Loucy (cell line): ENCODE data around the gene TMTC2.
"Not testable (repeated sequence)": the region's sequence is repeated elsewhere in the genome, so short reads cannot be mapped to it uniquely, and the experiment has no call there.

Experiments used
- H2AFZ ChIP-seq: fragments of 200-600 bp; sonication (generic); 2 replicates; pipeline ENCODE4 v1.6.0; 2016; ENCODE audit warnings: antibody characterized with exemption, mild to moderate bottlenecking, low read length, moderate library complexity
- H3F3A ChIP-seq: fragments of 200-600 bp; 2 replicates; pipeline ENCODE4 v1.6.0; 2016; ENCODE audit warnings: antibody characterized with exemption, low read depth, mild to moderate bottlenecking
- H3K27me3 ChIP-seq: fragments of 200-600 bp; sonication (generic); 2 replicates; pipeline ENCODE4 v1.6.1; 2014; ENCODE audit warnings: low read length, mild to moderate bottlenecking; ENCODE audit not compliant: insufficient read depth, poor library complexity, severe bottlenecking
- H3K36me3 ChIP-seq: fragments of 200-600 bp; sonication (generic); 2 replicates; pipeline ENCODE4 v1.6.1; 2016; ENCODE audit warnings: low read length; ENCODE audit not compliant: insufficient read depth
- H3K4me1 ChIP-seq: fragments of 200-600 bp; sonication (generic); 2 replicates; pipeline ENCODE4 v1.5.1; 2014; ENCODE audit warnings: low read length, mild to moderate bottlenecking; ENCODE audit not compliant: insufficient read depth, poor library complexity, severe bottlenecking
- H3K4me2 ChIP-seq: fragments of 200-600 bp; sonication (generic); 2 replicates; pipeline ENCODE4 v1.6.0; 2014; ENCODE audit warnings: antibody characterized with exemption, low read length, low read depth, mild to moderate bottlenecking; ENCODE audit not compliant: poor library complexity, severe bottlenecking
- H3K4me3 ChIP-seq: fragments of 200-600 bp; sonication (generic); 2 replicates; pipeline ENCODE4 v1.5.1; 2014; ENCODE audit warnings: low read length, mild to moderate bottlenecking, mixed read lengths; ENCODE audit not compliant: poor library complexity, severe bottlenecking
- H3K79me2 ChIP-seq: fragments of 200-600 bp; sonication (generic); 2 replicates; pipeline ENCODE4 v1.6.1; 2014; ENCODE audit warnings: low read length; ENCODE audit not compliant: insufficient read depth
- H3K9ac ChIP-seq: fragments of 200-600 bp; sonication (generic); 2 replicates; pipeline ENCODE4 v1.6.0; 2014; ENCODE audit warnings: mild to moderate bottlenecking, low read depth, low read length, moderate library complexity; ENCODE audit not compliant: poor library complexity, severe bottlenecking
- H3K9me2 ChIP-seq: fragments of 200-600 bp; sonication (generic); replicated peaks from 2 replicates; pipeline ENCODE4 v1.6.1; 2016; ENCODE audit warnings: low read depth, low read length, mixed read lengths
- H3K9me3 ChIP-seq: fragments of 200-600 bp; sonication (generic); 2 replicates; pipeline ENCODE4 v1.6.1; 2014; ENCODE audit warnings: mild to moderate bottlenecking, antibody characterized with exemption, low read length, low read depth; ENCODE audit not compliant: insufficient read depth
- H4K20me1 ChIP-seq: fragments of 200-600 bp; sonication (generic); 2 replicates; pipeline ENCODE4 v1.6.0; 2014; ENCODE audit warnings: antibody characterized with exemption, low read length, mild to moderate bottlenecking; ENCODE audit not compliant: insufficient read depth, poor library complexity, severe bottlenecking
- CTCF ChIP-seq: fragments of 200-600 bp; sonication (generic); conservative IDR thresholded peaks from 2 replicates; pipeline ENCODE4 v1.5.1; 2014; ENCODE audit warnings: mild to moderate bottlenecking, antibody characterized with exemption, low read length
- EZH2phosphoT487 ChIP-seq: fragments of 200-600 bp; IDR thresholded peaks from 2 replicates; pipeline ENCODE4 v1.6.1; 2018; ENCODE audit warnings: antibody characterized with exemption, mild to moderate bottlenecking, moderate library complexity, borderline replicate concordance

The TMTC2 gene

GRCh38 chr12:82838827-82839226 lies 152.1 kb downstream of the TMTC2 start:
- no peak for TF ChIP-seq EZH2phosphoT487
- H3K4me2 ChIP-seq, result no peak overlapping the region
- H3K9me2 ChIP-seq, result no peaks in the 10 kb centered on the region
- no peaks in the 10 kb centered on the region for H3K4me1 ChIP-seq
- H3K4me3 ChIP-seq, result no peak overlapping the region
- no peaks in the 10 kb centered on the region for H3K27me3 ChIP-seq
- no peaks in the 10 kb centered on the region for H3K9me3 ChIP-seq
- H3K36me3 ChIP-seq, result no peaks in the 10 kb centered on the region
- H3F3A ChIP-seq, result no peaks in the 10 kb centered on the region
- no peak overlapping the region for H3K9ac ChIP-seq
- H4K20me1 ChIP-seq, result no peaks in the 10 kb centered on the region
- H2AFZ ChIP-seq, result no peak overlapping the region
- H3K79me2 ChIP-seq, result no peaks in the 10 kb centered on the region

- Histone ChIP-seq H3K9me2 (no peaks in the 10 kb centered on the region), H3K4me3 (no peak overlapping the region), H3K36me3 (no peaks in the 10 kb centered on the region), H4K20me1 (no peaks in the 10 kb centered on the region), H3K9me3 (no peaks in the 10 kb centered on the region), H3K79me2 (no peaks in the 10 kb centered on the region), H3K4me1 (no peaks in the 10 kb centered on the region), H3K9ac (no peak overlapping the region), H3K4me2 (no peak overlapping the region), H3K27me3 (no peaks in the 10 kb centered on the region), H3F3A (no peaks in the 10 kb centered on the region), H2AFZ (no peak overlapping the region)
- TF ChIP-seq EZH2phosphoT487 (no peak), CTCF (no peak)
Measured at GRCh38 chr12:82839796-82840195, 153.1 kb downstream of the TMTC2 start.

GRCh38 chr12:82841487-82841904 lies 154.8 kb downstream of the TMTC2 start:
- Histone ChIP-seq H3K9me2 (no peaks in the 10 kb centered on the region), H3K9me3 (no peaks in the 10 kb centered on the region), H2AFZ (no peak overlapping the region), H4K20me1 (no peaks in the 10 kb centered on the region), H3K79me2 (no peaks in the 10 kb centered on the region), H3K4me3 (no peak overlapping the region), H3K27me3 (no peaks in the 10 kb centered on the region), H3K36me3 (no peaks in the 10 kb centered on the region), H3K4me1 (no peaks in the 10 kb centered on the region), H3F3A (no peaks in the 10 kb centered on the region), H3K4me2 (no peak overlapping the region), H3K9ac (no peak overlapping the region)
- TF ChIP-seq EZH2phosphoT487, result no peak
- no peak for TF ChIP-seq CTCF

- TF ChIP-seq CTCF, result no peak
- no peak for TF ChIP-seq EZH2phosphoT487
- H3K9me2 ChIP-seq, result no peaks in the 10 kb centered on the region
- no peak overlapping the region for H2AFZ ChIP-seq
- H3K9ac ChIP-seq, result no peak overlapping the region
- no peaks in the 10 kb centered on the region for H3K4me1 ChIP-seq
- no peak overlapping the region for H3K4me3 ChIP-seq
- H4K20me1 ChIP-seq, result no peaks in the 10 kb centered on the region
- H3F3A ChIP-seq, result no peaks in the 10 kb centered on the region
- H3K9me3 ChIP-seq, result no peaks in the 10 kb centered on the region
- no peaks in the 10 kb centered on the region for H3K79me2 ChIP-seq
- no peaks in the 10 kb centered on the region for H3K36me3 ChIP-seq
- no peaks in the 10 kb centered on the region for H3K27me3 ChIP-seq
- H3K4me2 ChIP-seq, result no peak overlapping the region
Measured at GRCh38 chr12:82842480-82842879, 155.8 kb downstream of the TMTC2 start.

- H2AFZ ChIP-seq, H3K27me3 ChIP-seq, H3K4me1 ChIP-seq, H3F3A ChIP-seq, H3K9me3 ChIP-seq, H3K36me3 ChIP-seq, H4K20me1 ChIP-seq, H3K79me2 ChIP-seq, H3K4me3 ChIP-seq, H3K9ac ChIP-seq, H3K9me2 ChIP-seq, H3K4me2 ChIP-seq: not testable (repeated sequence)
Measured at GRCh38 chr12:82845076-82845475, 158.4 kb downstream of the TMTC2 start.
